HG03558 (cell line): ENCODE data around the gene CCL22.
"Not testable (repeated sequence)": the region's sequence is repeated elsewhere in the genome, so short reads cannot be mapped to it uniquely, and the experiment has no call there.

Experiments
- ATAC-seq: cut with Tn5 transposase; IDR thresholded peaks from one replicate; pipeline ENCODE4 v1.9.1; 2021; ENCODE audit warnings: moderate number of reproducible peaks; ENCODE audit not compliant: unreplicated experiment; ENCODE audit errors: extremely low read depth

CCL22 gene

DNA sequence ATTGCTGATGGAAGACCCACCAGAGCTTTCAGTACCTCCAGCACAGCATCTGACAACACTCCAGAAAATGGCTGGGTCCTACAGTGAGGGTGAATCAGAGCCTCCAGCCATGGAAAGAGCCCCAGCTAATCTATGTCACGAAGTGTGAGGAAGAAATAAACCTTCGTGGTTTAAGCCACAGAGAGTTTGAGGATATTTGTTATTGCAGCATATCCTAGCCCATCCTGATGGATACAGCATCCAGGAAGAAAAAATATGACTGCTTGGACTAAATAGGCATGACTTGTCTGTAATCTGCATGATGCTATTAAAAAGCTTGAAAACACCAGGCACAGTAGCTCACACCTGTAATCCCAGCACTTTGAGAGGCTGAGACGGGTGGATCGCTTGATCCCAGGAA lies 32.7 kb downstream of the CCL22 start:
- ATAC-seq: no peak

DNA sequence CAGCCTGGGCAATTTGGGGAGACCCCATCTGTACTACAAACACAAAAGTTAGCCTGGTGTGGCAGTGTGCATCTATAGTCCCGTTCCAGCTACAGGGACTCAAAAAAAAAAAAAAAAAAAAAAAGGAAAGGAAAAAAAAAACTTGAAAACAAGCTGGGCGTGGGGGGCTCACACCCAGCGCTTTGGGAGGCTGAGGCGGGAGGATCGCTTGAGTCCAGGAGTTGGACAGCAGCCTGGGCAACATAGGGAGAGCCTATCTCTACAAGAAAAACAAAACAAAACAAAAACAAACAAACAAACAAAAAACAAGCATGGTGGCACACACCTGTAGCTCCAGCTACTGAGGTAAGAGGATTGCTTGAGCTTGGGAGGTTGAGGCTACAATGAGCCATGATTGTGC lies 33.1 kb downstream of the CCL22 start:
- ATAC-seq: no peak

DNA sequence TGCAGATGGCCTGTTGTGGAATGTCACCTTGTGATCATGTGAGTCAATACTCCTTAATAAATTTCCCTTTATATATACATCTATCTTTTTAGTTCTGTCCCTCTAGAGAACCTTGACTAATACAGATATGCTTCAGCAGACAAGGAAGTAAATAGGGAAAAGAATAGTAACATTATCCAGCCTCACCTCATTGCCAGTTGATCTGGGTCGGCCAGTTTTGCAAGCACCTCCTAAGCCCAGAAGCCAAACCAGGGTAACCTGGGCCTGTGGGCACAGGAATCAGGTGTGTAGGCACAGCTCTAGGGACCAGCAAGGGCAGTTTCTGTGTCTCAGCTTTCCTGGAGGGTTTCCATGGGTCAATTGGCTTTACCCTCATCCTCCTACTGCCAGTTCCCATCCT lies 34.1 kb downstream of the CCL22 start:
- ATAC-seq: no peak

DNA sequence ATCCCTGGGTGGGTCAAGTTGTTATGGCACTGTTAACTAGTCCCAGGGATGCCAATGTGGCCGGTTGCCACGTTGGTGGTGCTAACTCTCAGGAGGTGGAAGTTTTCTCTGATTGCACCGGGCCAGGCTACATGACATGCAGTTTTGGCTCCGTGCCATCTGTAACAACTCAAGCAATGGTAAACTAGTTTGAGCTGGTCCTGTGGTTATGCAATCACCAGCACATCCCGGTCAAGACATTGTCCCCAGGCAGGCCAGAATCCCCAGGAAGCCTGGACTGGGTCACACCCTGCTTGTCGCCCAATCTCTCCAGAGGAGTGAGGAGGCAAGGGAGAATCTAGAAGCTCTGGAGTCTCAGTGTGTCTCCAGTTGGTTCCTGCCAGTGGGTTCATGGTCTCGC lies 35.9 kb downstream of the CCL22 start:
- no peak for ATAC-seq

DNA sequence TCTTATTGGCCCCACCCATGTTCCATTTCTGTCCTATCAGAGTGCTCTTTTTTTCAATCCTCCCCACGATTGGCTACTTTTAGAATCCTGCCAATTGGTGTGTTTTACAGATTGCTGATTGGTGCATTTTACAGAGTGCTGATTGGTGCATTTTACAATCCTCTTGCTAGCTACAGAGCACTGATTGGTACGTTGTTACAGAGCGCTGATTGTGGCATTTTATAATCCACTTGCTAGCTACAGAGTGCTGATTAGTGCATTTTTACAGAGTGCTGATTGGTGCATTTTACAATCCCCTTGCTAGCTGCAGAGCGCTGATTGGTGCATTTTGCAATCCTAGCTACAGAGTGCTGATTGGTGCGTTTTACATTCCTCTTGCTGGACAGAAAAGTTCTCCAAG lies 36.4 kb downstream of the CCL22 start:
- ATAC-seq: no peak

DNA sequence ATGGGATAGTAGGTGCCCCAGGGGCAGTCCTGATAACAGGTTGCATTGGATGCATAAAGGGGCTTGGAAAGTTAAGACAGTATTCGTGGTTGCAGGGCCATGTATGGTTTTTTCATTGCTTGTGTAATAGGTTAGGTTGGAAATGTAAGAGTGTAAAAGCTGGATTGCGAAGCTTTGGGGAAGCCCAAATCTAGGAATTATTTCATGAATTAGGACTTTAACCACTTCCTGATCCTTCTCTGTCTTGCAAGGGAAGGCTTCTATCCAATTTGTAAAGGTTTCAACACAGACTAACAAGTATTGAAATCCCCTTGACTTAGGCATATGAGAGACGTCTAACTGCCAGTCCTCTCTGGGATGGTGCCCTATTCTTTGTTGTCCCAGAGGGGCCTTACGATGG lies 38.2 kb downstream of the CCL22 start:
- no peak for ATAC-seq

DNA sequence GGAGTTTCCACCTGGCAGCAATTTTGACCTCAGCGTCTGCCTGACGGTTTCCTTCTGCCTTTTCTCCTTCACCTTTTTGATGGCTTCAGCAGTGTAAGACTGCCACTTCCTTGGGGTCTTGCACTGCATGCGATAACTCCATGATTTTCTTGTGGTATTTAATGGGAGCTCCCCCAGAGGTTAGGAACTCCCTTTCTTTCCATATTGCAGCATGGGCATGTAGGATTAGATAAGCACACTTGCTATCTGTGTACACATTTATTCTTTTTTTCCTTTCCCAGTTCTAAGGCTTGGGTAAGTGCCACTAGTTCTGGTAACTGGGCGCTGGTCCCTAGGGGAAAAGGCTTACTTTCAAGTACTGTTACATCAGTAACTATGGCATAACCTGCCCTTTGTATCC lies 38.9 kb downstream of the CCL22 start:
- not testable (repeated sequence) for ATAC-seq

DNA sequence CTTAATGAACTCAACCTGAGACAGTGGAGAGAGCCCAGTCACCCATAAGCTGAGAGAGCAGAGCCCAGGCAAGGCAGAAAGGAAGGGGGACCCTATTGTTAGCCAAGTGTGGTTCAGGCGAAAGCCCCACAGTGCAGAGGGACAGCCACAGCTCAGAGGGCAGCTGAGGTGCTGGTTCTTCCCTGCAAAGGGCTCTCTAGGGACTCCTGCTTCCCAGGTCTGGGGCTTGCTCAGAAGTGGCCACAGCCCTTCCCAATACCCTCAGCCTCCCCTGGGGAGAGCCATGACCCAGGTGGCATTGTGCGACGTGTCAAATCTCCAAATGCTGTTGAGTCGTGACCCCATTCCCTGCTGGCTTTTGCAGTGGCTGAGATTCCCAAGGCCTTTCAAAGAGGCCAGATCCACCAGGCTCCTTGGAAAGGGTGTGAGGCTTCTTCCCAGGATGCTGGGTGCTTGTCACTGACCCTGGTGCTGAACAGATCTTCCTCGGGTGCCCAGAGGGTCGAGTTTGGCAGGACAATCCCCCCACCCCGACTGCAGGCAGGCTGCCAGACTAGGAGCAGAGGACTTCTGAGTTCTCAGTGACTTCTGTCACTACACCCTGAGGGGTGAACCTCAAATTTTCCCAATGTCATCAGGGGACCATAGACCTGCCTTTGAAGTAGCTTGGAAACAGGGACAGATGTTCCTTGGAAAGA lies 43.5 kb downstream of the CCL22 start:
- no peak for ATAC-seq

DNA sequence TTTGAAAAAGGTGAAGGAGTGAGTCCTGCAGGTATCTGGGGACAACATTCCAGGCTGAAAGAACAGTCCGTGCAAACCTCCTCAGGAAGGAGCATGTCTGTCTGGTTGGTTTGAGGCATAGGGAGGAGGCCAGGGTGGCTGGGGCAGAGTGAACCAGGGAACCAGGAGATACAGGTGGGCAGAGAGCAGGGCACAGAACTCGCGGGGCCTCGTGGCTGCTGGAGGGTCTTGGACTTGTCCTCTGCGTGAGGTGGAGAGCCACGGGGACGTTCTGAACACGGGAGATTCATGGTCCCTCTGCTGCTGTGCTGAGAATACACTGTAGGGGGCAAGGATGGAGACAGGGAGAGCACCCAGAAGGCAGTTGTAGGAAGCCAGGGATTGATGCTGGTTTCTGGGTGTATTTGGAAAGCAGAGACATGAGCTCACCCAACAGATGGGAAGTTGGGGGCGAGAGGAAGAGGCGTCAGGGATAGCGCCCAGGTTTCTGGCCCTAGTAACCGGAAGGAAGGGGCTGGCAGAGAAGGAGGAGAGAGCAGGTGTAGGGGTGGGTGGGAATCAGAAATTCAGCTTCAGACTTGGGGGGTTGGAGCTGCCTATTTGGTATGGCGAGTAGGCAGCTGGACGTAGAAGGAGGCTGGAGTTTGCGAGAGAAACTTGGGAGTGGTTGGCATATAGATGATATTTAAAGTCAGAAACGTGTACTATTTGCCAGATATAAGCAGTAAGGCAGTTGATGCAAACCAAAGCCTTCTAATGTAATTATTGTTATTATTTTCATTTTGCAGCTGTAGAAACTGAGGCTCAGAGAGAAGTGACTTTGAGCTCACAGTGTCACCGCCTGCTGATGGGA lies 45.6 kb downstream of the CCL22 start, which contains the start of gene CCL17:
CCL17 (plus strand) TSS at position 803 of the 853 bp plus-strand sequence. CDS start 9,166 bp downstream, outside the sequence.
- no peak for ATAC-seq

DNA sequence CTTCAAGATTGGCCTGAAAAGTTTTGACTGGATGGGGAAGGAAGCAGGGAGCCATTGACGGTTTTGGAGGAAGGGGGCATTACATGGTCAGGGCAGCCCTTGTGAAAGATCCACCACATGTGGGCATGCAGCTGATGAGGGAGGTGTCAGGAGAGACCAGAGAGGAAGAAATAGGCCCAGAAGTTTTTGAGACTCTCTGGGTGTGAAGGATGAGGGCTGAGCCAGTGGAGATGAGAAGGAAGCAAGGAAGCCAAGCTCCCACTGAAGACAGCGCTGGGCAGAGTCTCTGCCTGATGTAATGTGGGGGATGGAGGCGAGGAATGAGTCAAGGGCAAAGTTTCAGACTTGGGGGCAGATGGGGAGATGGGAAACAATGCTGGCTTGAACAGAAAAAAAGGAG lies 46.5 kb downstream of the CCL22 start:
- ATAC-seq: no peak

DNA sequence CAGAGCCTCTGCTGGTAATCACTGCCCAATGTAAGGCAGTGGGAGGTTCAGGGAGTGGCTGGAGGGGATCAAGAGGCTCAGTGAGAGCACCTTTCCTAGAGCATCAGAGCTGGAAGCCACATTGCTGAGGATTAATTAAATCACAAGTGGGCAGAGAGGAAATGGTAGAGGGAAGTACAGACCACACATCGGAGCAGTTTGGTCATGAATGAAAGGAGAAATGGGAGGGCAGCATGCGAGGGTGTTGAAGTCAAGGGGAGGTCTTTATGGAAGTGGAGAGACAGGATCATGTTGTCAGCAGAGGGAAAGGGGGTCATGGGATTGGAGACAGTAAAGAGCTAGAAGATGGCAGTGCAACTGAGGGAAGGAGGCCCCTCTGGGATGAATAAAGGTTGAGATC lies 48.3 kb downstream of the CCL22 start:
- ATAC-seq: no peak

DNA sequence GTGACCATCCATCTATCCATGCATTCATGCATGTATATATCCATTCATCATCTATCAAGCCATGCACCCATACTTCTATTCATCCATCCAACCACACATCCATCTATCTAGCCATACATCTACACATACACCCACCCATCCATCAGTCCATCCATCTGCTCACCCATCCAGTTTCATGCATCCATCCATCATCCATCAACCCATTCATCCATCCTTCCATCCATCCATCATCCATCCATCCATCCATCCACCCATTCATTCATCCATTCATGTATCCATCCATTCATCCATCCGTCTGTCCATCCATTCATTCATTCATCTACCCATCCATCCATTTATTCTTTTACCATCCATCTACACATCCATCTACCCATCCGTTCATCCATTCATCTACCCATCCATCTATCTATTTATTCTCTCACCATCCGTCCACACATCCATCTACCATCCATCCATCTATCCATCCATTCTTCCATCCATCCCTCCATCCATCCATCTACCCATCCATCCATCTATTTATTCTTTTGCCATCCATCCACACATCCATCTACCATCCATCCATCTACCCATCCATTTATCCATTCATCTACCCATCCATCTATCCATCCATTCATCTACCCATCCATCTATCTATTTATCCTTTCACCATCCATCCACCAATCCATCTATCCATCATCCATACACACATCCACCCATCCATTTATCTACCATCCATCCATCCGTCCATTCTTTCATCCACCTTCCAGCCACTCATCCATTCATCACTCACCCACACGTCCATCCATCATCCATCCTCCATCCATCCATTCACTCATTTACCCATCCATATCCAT lies 49.2 kb downstream of the CCL22 start:
- ATAC-seq: no peak

DNA sequence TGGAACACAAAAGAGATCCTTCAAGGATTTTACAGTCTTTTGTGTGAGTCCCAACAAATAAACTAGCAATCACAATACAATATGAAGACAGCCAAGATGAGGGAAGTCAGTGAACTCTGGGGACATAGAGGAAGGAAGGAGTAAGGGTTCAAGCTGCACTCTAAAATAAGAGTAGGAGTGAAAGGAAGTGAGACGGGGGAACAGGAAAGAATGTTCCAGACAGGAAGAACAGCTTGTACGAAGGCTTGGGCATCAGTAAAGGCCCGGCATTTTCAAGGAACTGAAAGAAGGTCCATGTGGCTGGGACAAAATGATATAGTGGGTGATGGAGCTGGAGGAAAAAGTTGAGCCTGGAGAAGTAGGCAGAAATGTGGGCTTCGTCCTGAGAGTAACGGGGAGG lies 50.5 kb downstream of the CCL22 start:
- ATAC-seq: no peak

DNA sequence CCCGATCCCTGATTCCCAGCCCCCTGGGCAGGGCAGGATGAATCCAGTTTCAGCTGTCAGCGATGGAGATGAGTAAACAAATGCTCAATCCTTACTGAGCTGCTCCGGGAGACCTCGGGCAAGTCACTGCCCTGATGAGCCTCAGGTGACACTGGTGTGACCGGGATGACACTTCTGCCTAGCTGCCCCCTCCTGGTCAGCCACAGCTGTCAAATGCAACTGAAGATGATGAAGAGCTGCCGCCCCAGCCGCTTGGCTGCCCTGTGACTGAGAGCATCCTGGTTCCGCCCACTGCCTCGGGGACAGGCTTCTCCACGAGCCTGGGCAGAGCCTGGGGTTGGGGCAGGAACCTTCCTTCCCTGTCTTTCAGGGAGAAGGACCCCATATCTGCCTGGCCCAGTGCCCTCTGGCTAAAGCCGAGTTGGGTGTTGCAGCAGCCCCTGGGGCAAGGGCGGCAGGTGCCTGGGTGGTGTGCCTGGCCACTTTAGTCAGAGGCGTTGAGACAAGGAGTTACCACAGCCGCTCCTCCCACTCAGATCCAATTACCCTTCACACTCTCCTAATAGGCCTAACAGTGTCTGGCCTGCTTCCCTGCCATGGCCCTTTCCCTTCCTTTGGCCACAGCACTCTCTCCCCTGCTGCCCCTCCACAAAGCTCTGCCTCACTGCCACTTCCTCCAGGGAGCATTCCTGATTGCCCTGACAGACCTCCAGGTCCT lies 51.4 kb downstream of the CCL22 start:
- no peak for ATAC-seq

DNA sequence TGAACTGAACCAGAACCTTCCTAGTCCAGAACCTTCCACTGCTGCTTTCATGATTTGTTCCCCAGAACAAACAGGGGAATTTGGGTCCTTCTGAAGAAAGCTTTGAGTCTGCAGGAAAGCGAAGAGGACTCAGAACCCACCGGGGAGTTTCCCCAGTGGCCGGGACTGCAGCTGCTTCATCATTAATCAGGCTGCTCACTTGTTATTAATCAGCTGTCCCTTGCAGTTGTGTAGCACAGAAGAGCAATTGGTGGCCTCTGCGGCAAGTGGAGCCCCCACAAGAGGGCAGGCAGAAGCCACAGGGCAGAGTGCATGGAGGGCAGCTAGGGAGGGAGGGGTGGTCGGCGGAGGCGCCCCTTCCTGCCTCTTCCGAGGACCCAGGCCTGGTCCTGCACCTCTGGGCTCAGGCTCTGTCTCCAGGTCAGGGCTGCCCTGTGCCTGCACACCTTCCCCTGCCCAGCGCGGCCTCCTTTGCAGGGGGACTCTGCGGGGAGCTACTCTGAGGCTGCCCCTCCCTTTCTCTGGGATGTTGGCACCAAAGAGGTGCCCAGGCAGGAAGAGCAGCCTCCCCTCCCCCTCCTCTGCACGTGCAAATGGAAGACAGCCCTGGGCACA lies 52.9 kb downstream of the CCL22 start:
- ATAC-seq: no peak

DNA sequence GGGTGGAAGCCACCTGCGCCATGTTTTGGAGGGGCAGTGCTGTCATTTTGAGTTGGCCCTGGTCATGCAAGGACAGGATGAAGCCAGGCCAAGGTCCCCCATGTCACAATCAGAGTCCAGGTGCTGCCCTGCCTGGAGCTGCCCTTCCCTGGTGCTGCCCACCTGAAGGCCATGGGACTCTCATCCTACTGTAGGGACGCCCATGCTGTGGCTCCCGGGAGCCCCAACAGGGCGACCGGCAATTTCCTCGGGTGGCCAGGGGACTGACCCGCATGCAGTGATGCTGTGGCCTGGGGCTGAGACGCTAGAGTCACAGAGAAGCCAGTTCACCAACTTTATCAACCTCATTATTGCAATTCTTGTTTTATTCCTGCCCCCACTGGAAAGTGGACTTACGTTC lies 54.0 kb downstream of the CCL22 start:
- no peak for ATAC-seq

DNA sequence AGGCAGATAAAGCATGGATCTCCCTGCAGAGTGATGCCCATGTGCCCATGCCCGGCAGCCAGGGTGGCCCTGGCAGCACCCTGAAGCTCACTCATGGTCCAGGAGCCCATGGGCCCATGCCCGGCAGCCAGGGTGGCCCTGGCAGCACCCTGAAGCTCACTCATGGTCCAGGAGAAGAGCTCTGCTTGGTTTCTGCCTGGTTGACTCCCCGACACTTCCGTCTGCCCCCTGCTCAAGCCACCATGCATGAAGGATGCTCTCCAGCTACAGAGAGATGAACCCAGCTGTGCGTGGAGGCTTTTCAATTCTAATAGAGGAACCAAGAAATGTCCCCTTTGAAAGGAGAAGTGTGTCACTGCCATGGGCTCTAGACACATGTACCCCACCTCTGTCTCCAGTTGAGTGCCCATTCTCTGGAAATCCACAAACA lies 54.7 kb downstream of the CCL22 start:
- peak; percentile 46 for ATAC-seq

DNA sequence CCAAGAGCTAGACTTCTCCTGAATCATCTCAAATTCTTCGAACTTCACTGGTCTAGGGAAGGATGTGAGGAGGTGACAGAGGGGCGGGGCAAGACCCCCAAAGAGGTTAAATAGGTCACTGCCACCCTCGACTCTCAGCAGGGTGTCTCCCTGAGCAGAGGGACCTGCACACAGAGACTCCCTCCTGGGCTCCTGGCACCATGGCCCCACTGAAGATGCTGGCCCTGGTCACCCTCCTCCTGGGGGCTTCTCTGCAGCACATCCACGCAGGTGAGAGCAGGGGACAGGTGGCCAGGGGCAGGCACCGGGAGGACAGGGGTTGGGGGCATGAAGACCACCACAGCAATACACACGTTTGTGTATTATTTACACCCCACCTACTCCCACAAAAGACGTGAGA lies 55.1 kb downstream of the CCL22 start:
- no peak for ATAC-seq
